ENCODE results near the gene DDAH1.

GRCh38 chr1:85332575-85332974, 132.4 kb downstream of the DDAH1 start:
- TF ChIP-seq CTCF (conservative IDR thresholded peaks at IDR 0.05; ENCODE audit: low read length) (no peak), EZH2phosphoT487 (IDR thresholded peaks at IDR 0.05; ENCODE audit: borderline replicate concordance) (no peak)
